ENCODE measurements around the gene CEP250.
"Not testable (repeated sequence)": the region's sequence is repeated elsewhere in the genome, so short reads cannot be mapped to it uniquely, and the experiment has no call there.

CEP250 gene

GRCh38 chr20:35448788-35449373 is 6.5 kb upstream of the CEP250 start:
- peaks cover 3% of the 10 kb centered on the region for H3K27me3 Mint-ChIP-seq (ENCODE audit: low read depth)
- peaks cover 3% of the 10 kb centered on the region for H3K36me3 Mint-ChIP-seq (ENCODE audit: low read depth)
- H3K4me1 Mint-ChIP-seq, result peaks cover 9% of the 10 kb centered on the region
- no peaks in the 10 kb centered on the region for H3K9me3 Mint-ChIP-seq
- H3K4me3 Mint-ChIP-seq, result no peak overlapping the region
- no peak overlapping the region for H3K27ac Mint-ChIP-seq
- TF ChIP-seq CTCF (IDR thresholded peaks at IDR 0.05; ENCODE audit: unreplicated experiment in 3 of 3), result no peak

- H3K27me3 Mint-ChIP-seq (ENCODE audit: low read depth); H3K27ac Mint-ChIP-seq; H3K36me3 Mint-ChIP-seq (ENCODE audit: low read depth); H3K4me3 Mint-ChIP-seq; H3K9me3 Mint-ChIP-seq: not testable (repeated sequence)
- H3K4me1 Mint-ChIP-seq, result peaks cover 14% of the 10 kb centered on the region
These were observed 5.5 kb upstream of the CEP250 start for GRCh38 chr20:35449855-35450254.

GRCh38 chr20:35451295-35451694 is 4.1 kb upstream of the CEP250 start:
- Mint-ChIP-seq H3K36me3 (ENCODE audit: low read depth) (peaks cover 3% of the 10 kb centered on the region), H3K4me1 (peaks cover 17% of the 10 kb centered on the region), H3K9me3 (no peaks in the 10 kb centered on the region), H3K27ac (no peak overlapping the region), H3K4me3 (no peak overlapping the region), H3K27me3 (ENCODE audit: low read depth) (peaks cover 3% of the 10 kb centered on the region)
- no peak for TF ChIP-seq CTCF (IDR thresholded peaks at IDR 0.05; ENCODE audit: unreplicated experiment in 3 of 3)

GRCh38 chr20:35453647-35454046 is 1.8 kb upstream of the CEP250 start:
- H3K27me3 Mint-ChIP-seq (ENCODE audit: low read depth), result peaks cover 3% of the 10 kb centered on the region
- no peak for TF ChIP-seq CTCF (IDR thresholded peaks at IDR 0.05; ENCODE audit: unreplicated experiment in 3 of 3)
- peak overlapping the region; percentile 79 to 100 (median 100) for H3K27ac Mint-ChIP-seq
- H3K9me3 Mint-ChIP-seq, result no peaks in the 10 kb centered on the region
- peaks cover 23% of the 10 kb centered on the region for H3K4me1 Mint-ChIP-seq
- H3K36me3 Mint-ChIP-seq (ENCODE audit: low read depth), result peaks cover 3% of the 10 kb centered on the region
- H3K4me3 Mint-ChIP-seq, result peak overlapping the region; percentile 89 to 97 (median 95)

GRCh38 chr20:35456700-35457099 is 1.3 kb downstream of the CEP250 start:
- peak overlapping the region; percentile 89 to 97 (median 95) for H3K4me3 Mint-ChIP-seq
- H3K4me1 Mint-ChIP-seq, result peaks cover 23% of the 10 kb centered on the region
- H3K9me3 Mint-ChIP-seq; H3K27me3 Mint-ChIP-seq (ENCODE audit: low read depth): not testable (repeated sequence)
- H3K27ac Mint-ChIP-seq, result peak overlapping the region; percentile 100
- H3K36me3 Mint-ChIP-seq (ENCODE audit: low read depth), result peaks cover 16% of the 10 kb centered on the region

- Mint-ChIP-seq H3K4me3 (peak overlapping the region in 2 of 3 experiments; percentile 7), H3K27ac (peak overlapping the region in 1 of 3 experiments; percentile 26), H3K36me3 (ENCODE audit: low read depth) (peaks cover 21% of the 10 kb centered on the region), H3K4me1 (peaks cover 23% of the 10 kb centered on the region)
- H3K9me3 Mint-ChIP-seq; H3K27me3 Mint-ChIP-seq (ENCODE audit: low read depth): not testable (repeated sequence)
These were observed 2.1 kb downstream of the CEP250 start for GRCh38 chr20:35457539-35457938.

- Mint-ChIP-seq H3K27ac (peak overlapping the region in 2 of 3 experiments; percentile 12 to 70), H3K27me3 (ENCODE audit: low read depth) (no peaks in the 10 kb centered on the region), H3K4me1 (peaks cover 23% of the 10 kb centered on the region), H3K9me3 (no peaks in the 10 kb centered on the region), H3K36me3 (ENCODE audit: low read depth) (peaks cover 19% of the 10 kb centered on the region), H3K4me3 (peak overlapping the region; percentile 21 to 68 (median 68))
- no peak for TF ChIP-seq CTCF (IDR thresholded peaks at IDR 0.05; ENCODE audit: unreplicated experiment in 3 of 3)
These were observed 3.0 kb downstream of the CEP250 start for GRCh38 chr20:35458388-35458787.

All from nephron (organoid).